GM12891 (cell line): ENCODE data around the gene RAPGEF2.

Source experiments
- POLR2A ChIP-seq: IDR thresholded peaks from 2 replicates; pipeline ENCODE4 v1.6.1; 2011; ENCODE audit warnings: low read depth, low read length, control low read depth
- TAF1 ChIP-seq: IDR thresholded peaks from 2 replicates; pipeline ENCODE4 v1.6.1; 2011; ENCODE audit warnings: low read depth, low read length, control low read depth

DNA sequence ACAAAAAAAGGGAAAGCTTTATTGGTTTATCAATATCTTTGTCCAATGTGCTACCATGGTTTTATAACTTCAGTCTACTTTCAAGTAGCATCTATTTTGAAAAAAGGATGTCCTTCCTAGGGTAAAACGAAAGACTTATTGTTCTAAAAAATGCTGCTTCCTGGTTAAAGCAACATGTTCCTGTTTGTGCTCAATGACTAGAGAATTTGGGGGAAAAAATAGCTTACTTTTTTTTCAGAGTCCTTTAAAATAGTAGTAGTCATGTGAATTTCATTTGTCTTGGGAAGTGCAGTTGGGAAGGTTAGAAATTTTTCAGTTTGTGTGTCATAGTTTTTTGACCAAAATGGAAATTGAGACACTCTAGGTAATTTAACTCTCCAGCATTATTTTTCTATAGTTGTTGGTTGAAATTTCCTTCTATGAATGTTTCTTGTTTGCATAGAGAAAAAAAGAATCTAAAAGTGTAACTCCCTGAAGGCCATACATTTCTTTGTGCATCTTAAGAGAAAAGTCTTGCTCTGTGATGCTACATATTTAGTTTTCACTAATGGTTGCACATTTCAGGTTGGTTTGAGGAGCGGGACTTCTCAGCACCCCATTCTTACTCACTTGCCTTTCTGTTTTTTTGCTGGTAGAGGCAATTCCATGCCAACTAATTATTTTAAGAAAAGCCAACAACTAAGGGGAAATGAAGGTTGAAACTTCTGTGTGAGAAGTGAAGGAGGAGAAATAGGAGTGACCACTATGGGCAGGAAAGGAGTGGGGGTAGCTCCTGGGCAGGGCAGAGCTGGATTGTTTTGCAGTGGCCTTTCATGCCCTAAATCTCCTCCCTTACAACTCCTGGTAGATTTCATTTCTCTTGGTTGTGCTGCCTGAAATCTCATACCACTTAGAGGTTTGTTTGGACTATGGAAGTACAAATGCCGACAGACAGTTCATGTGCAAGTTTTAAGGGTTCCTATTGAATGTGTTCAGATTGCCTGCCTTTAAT lies 76.4 kb downstream of the RAPGEF2 start:
- TF ChIP-seq POLR2A (no peak), TAF1 (no peak)
